Measurements from ENCODE around the gene TSPYL2. TPM values are rescaled to one million over a fixed set of nuclear protein-coding genes. Genes with fewer than 3 reads are reported as not detected.

TSPYL2 gene
- total RNA-seq, 2 donors from 2014 or later: 49.6 to 97.4 TPM

Other genes with a start within 250 kb of the TSPYL2 start
- not detected for gene XAGE3, start 214.3 kb upstream of the TSPYL2 start, total RNA-seq
- 10 to 100 TPM; 19.2 to 23.3 TPM for gene FAM156B, start 185.0 kb upstream of the TSPYL2 start, total RNA-seq
- gene FAM156A, start 123.8 kb upstream of the TSPYL2 start, total RNA-seq: 10 to 100 TPM; 28.8 to 47.1 TPM
- gene GPR173, start 33.6 kb upstream of the TSPYL2 start, total RNA-seq: under 1 TPM; 0.11 to 0.14 TPM
- gene KANTR, start 11.8 kb downstream of the TSPYL2 start, total RNA-seq: 10 to 100 TPM; 25.1 to 26.0 TPM
- 100 to 1,000 TPM; 101 to 110 TPM for gene KDM5C, start 142.8 kb downstream of the TSPYL2 start, total RNA-seq
- gene IQSEC2, start 199.2 kb downstream of the TSPYL2 start, total RNA-seq: under 1 TPM in 1 of 2 donors, not detected in 1; 0.58 TPM

Data from activated naive CD4-positive, alpha-beta T cell treated with anti-CD3 and anti-CD28 coated beads, Interleukin-2, amount 50 U/mL, for 72 hours (primary cell).